WTC11 (cell line): ENCODE data around the gene FABP3.

Experiments used
- AFF4 ChIP-seq: sonication (generic); formaldehyde crosslinking; IDR thresholded peaks from 2 replicates; pipeline ENCODE4 v1.8.1; 2023; ENCODE audit warnings: mild to moderate bottlenecking, missing genetic modification reagents, borderline replicate concordance
- ATF3 ChIP-seq: sonication (generic); formaldehyde crosslinking; conservative IDR thresholded peaks from 2 replicates; pipeline ENCODE4 v1.8.1; 2022; ENCODE audit warnings: mild to moderate bottlenecking, missing genetic modification reagents

- TF ChIP-seq AFF4 (no peak), ATF3 (CRISPR knock-in tag) (no peak)
Observed at GRCh38 chr1:31346785-31347184, 26.1 kb downstream of the FABP3 start.
